HFF-Myc (cell line): ENCODE measurements around the gene CRYL1.

Experiments
- DNase-seq: peaks from one replicate; pipeline ENCODE4 v3.0.0-alpha.2; 2011; ENCODE audit warnings: low read depth; ENCODE audit errors: extremely low read depth
- H3K4me3 ChIP-seq: replicated peaks from 2 replicates; pipeline ENCODE4 v1.5.1; 2011; ENCODE audit warnings: low read depth, mild to moderate bottlenecking, control low read depth, low read length
- CTCF ChIP-seq: IDR thresholded peaks from 2 replicates; pipeline ENCODE4 v1.5.1; 2012; ENCODE audit warnings: mild to moderate bottlenecking, low read depth, low read length, control low read depth; ENCODE audit errors: missing control alignments

The CRYL1 gene

GRCh38 chr13:20553311-20553710 is 27.7 kb upstream of the CRYL1 start:
- no peak overlapping the region for H3K4me3 ChIP-seq
- DNase-seq = no peak
- TF ChIP-seq CTCF = no peak

- no peak for DNase-seq
- TF ChIP-seq CTCF = no peak
- H3K4me3 ChIP-seq = no peak overlapping the region
Measured at GRCh38 chr13:20550799-20551198, 25.1 kb upstream of the CRYL1 start.

GRCh38 chr13:20547479-20547908 is 21.8 kb upstream of the CRYL1 start:
- no peak overlapping the region for H3K4me3 ChIP-seq
- DNase-seq = no peak
- no peak for TF ChIP-seq CTCF

GRCh38 chr13:20546556-20546955 is 20.9 kb upstream of the CRYL1 start:
- no peak overlapping the region for H3K4me3 ChIP-seq
- DNase-seq = no peak
- TF ChIP-seq CTCF = no peak

- TF ChIP-seq CTCF = no peak
- no peak overlapping the region for H3K4me3 ChIP-seq
- no peak for DNase-seq
Measured at GRCh38 chr13:20544201-20544923, 18.7 kb upstream of the CRYL1 start.

GRCh38 chr13:20536992-20537391 is 11.3 kb upstream of the CRYL1 start:
- no peak for TF ChIP-seq CTCF
- DNase-seq = no peak
- H3K4me3 ChIP-seq = no peak overlapping the region
